Smooth muscle cell (in vitro differentiated cells): ENCODE data around the gene TNRC6C. TPM values are rescaled to one million over a fixed set of nuclear protein-coding genes. Genes with fewer than 3 reads are reported as not detected.

ENCODE experiments used
- DNase-seq: peaks from one replicate; lab custom pipeline; 2025; ENCODE audit not compliant: unreplicated experiment; lab: John Stamatoyannopoulos, UW
- H2AFZ ChIP-seq: fragments of 200-600 bp; sonication (generic); 2 replicates; pipeline ENCODE4 v1.6.0; 2016; ENCODE audit warnings: antibody characterized with exemption, low read depth, mild to moderate bottlenecking
- H3F3A ChIP-seq: fragments of 200-600 bp; sonication (generic); 2 replicates; pipeline ENCODE4 v1.6.0; 2017; ENCODE audit warnings: antibody characterized with exemption, low read depth
- H3K27ac ChIP-seq: fragments of 200-600 bp; sonication (generic); 2 replicates; pipeline ENCODE4 v1.5.1; 2016; ENCODE audit warnings: low read depth, mild to moderate bottlenecking
- H3K27me3 ChIP-seq: fragments of 200-600 bp; sonication (generic); 2 replicates; pipeline ENCODE4 v1.6.1; 2016; ENCODE audit warnings: low read depth, mild to moderate bottlenecking
- H3K36me3 ChIP-seq: fragments of 200-600 bp; sonication (generic); 2 replicates; pipeline ENCODE4 v1.5.1; 2016; ENCODE audit warnings: low read depth
- H3K4me1 ChIP-seq: fragments of 200-600 bp; sonication (generic); 2 replicates; pipeline ENCODE4 v1.5.1; 2016; ENCODE audit warnings: low read depth
- H3K4me2 ChIP-seq: fragments of 200-600 bp; sonication (generic); 2 replicates; pipeline ENCODE4 v1.6.0; 2016; ENCODE audit warnings: mild to moderate bottlenecking
- H3K4me3 ChIP-seq: fragments of 200-600 bp; sonication (generic); 2 replicates; pipeline ENCODE4 v1.5.1; 2016; ENCODE audit warnings: mild to moderate bottlenecking
- H3K79me2 ChIP-seq: fragments of 200-600 bp; sonication (generic); 2 replicates; pipeline ENCODE4 v1.6.0; 2016; ENCODE audit warnings: low read depth, mild to moderate bottlenecking
- H3K9ac ChIP-seq: fragments of 200-600 bp; sonication (generic); 2 replicates; pipeline ENCODE4 v1.6.0; 2016; ENCODE audit warnings: low read depth
- H3K9me3 ChIP-seq: fragments of 200-600 bp; sonication (generic); replicated peaks from 2 replicates; pipeline ENCODE4 v1.5.1; 2016; ENCODE audit warnings: low read depth
- H4K20me1 ChIP-seq: fragments of 200-600 bp; sonication (generic); 2 replicates; pipeline ENCODE4 v1.6.0; 2016; ENCODE audit warnings: low read depth
- WGBS: methylation state at CpG from one replicate; pipeline ENCODE4 v1.1.7; 2016; ENCODE audit warnings: low lambda C conversion rate; 5-methylcytosine and 5-hydroxymethylcytosine counted together
- polyA plus RNA-seq: library from polyadenylated mRNA; unstranded; fragments of >200 nt; fragmentation: Nextera tagmentation; extraction: Ambion mirVana; gene quantifications from 2 replicates; pipeline ENCODE4 v1.2.1, GENCODE V29; 2016
- total RNA-seq: library from RNA; depleted of rRNA; stranded (reverse); fragments of >200 nt; gene quantifications from 2 replicates; pipeline ENCODE4 v1.2.3, GENCODE V29; 2014
- TF ChIP-seq, protein P1 (sequence below): fragments of 200-600 bp; sonication (generic); IDR thresholded peaks from 2 replicates; pipeline ENCODE4 v1.5.1; 2017; ENCODE audit warnings: borderline replicate concordance, mild to moderate bottlenecking, antibody characterized with exemption; ENCODE audit not compliant: insufficient read depth, poor library complexity, severe bottlenecking

TNRC6C gene
- total and polyA plus RNA-seq, 2 experiments from 2014 or later: 2.4 to 3.9 TPM

GRCh38 chr17:78020717-78021108, 62.2 kb downstream of the TNRC6C start:
- no peak overlapping the region for H3K4me3 ChIP-seq
- H3K27me3 ChIP-seq: no peaks in the 10 kb centered on the region
- H4K20me1 ChIP-seq: no peaks in the 10 kb centered on the region
- H3K27ac ChIP-seq: no peak overlapping the region
- H3K4me1 ChIP-seq: no peaks in the 10 kb centered on the region
- TF ChIP-seq, protein P1, sequence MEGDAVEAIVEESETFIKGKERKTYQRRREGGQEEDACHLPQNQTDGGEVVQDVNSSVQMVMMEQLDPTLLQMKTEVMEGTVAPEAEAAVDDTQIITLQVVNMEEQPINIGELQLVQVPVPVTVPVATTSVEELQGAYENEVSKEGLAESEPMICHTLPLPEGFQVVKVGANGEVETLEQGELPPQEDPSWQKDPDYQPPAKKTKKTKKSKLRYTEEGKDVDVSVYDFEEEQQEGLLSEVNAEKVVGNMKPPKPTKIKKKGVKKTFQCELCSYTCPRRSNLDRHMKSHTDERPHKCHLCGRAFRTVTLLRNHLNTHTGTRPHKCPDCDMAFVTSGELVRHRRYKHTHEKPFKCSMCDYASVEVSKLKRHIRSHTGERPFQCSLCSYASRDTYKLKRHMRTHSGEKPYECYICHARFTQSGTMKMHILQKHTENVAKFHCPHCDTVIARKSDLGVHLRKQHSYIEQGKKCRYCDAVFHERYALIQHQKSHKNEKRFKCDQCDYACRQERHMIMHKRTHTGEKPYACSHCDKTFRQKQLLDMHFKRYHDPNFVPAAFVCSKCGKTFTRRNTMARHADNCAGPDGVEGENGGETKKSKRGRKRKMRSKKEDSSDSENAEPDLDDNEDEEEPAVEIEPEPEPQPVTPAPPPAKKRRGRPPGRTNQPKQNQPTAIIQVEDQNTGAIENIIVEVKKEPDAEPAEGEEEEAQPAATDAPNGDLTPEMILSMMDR: no peak
- H3K9me3 ChIP-seq: no peaks in the 10 kb centered on the region
- H3K36me3 ChIP-seq: no peaks in the 10 kb centered on the region
- no peak overlapping the region for H3K9ac ChIP-seq
- H2AFZ ChIP-seq: no peak overlapping the region
- no peak for DNase-seq
- no peak overlapping the region for H3K4me2 ChIP-seq
- H3F3A ChIP-seq: no peaks in the 10 kb centered on the region
- 86% methylated on average over 1 of the region's 1 CpG for WGBS
- no peaks in the 10 kb centered on the region for H3K79me2 ChIP-seq

DNA sequence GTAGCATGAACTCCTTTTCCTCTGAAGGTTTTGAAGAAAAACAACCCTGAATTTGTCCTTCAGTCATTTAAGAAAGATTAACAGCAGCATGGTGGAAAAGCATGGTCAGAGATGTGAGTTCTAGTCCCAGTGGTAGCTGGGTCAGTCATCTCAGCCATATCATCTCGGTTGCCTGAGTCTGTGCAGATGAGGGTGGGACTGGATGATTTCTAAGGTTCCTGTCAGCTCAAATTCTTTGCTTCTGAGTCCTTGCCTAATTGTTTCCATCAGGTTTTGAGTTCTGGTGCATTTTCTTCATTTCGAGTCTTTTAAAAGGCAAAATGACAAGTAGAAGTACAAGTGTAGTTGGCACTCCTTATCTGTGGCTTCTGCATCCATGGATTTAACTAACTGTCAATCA, 63.9 kb downstream of the TNRC6C start:
- H3K27me3 ChIP-seq: no peaks in the 10 kb centered on the region
- TF ChIP-seq, protein P1: no peak
- no peaks in the 10 kb centered on the region for H3K79me2 ChIP-seq
- no peak overlapping the region for H3K27ac ChIP-seq
- no peak overlapping the region for H3K9ac ChIP-seq
- H4K20me1 ChIP-seq: no peaks in the 10 kb centered on the region
- 60% methylated on average over 2 of the region's 2 CpGs for WGBS
- no peak for DNase-seq
- H2AFZ ChIP-seq: no peak overlapping the region
- H3K36me3 ChIP-seq: no peaks in the 10 kb centered on the region
- H3K9me3 ChIP-seq: no peaks in the 10 kb centered on the region
- H3F3A ChIP-seq: no peaks in the 10 kb centered on the region
- H3K4me1 ChIP-seq: no peaks in the 10 kb centered on the region
- H3K4me3 ChIP-seq: no peak overlapping the region
- H3K4me2 ChIP-seq: no peak overlapping the region

- no peaks in the 10 kb centered on the region for H3F3A ChIP-seq
- no peak overlapping the region for H3K27ac ChIP-seq
- no peak overlapping the region for H3K4me2 ChIP-seq
- H3K4me1 ChIP-seq: no peaks in the 10 kb centered on the region
- no peak overlapping the region for H3K9ac ChIP-seq
- H3K79me2 ChIP-seq: no peaks in the 10 kb centered on the region
- no peak overlapping the region for H2AFZ ChIP-seq
- WGBS: 97% methylated on average over 5 of the region's 5 CpGs
- no peaks in the 10 kb centered on the region for H4K20me1 ChIP-seq
- no peak overlapping the region for H3K4me3 ChIP-seq
- no peaks in the 10 kb centered on the region for H3K36me3 ChIP-seq
- DNase-seq: no peak
- TF ChIP-seq, protein P1: no peak
- no peaks in the 10 kb centered on the region for H3K9me3 ChIP-seq
- no peaks in the 10 kb centered on the region for H3K27me3 ChIP-seq
Measured at GRCh38 chr17:78023042-78023441, 64.5 kb downstream of the TNRC6C start.

- DNase-seq: no peak
- no peaks in the 10 kb centered on the region for H3F3A ChIP-seq
- H2AFZ ChIP-seq: no peak overlapping the region
Measured at GRCh38 chr17:78026381-78026780, 67.9 kb downstream of the TNRC6C start.

More at GRCh38 chr17:78026381-78026780, 67.9 kb downstream of the TNRC6C start:
- no peak overlapping the region for H3K27ac ChIP-seq
- no peak overlapping the region for H3K4me3 ChIP-seq
- H3K27me3 ChIP-seq: no peaks in the 10 kb centered on the region
- TF ChIP-seq, protein P1: no peak
- H3K79me2 ChIP-seq: no peaks in the 10 kb centered on the region
- WGBS: 96% methylated on average over 2 of the region's 2 CpGs
- no peaks in the 10 kb centered on the region for H4K20me1 ChIP-seq
- no peaks in the 10 kb centered on the region for H3K9me3 ChIP-seq
- H3K4me2 ChIP-seq: no peak overlapping the region
- H3K9ac ChIP-seq: no peak overlapping the region
- no peaks in the 10 kb centered on the region for H3K4me1 ChIP-seq
- no peaks in the 10 kb centered on the region for H3K36me3 ChIP-seq
